ENCODE data around the gene RABGAP1L. TPM values are rescaled to one million over a fixed set of nuclear protein-coding genes. Genes with fewer than 3 reads are reported as not detected.

RABGAP1L gene
- total RNA-seq, 2 experiments from 2014 or later = 20.2 to 22.6 TPM

GRCh38 chr1:174974711-174975119 lies 815.4 kb downstream of the RABGAP1L start:
- no peaks in the 10 kb centered on the region for H3K9me3 Mint-ChIP-seq
- H3K27me3 Mint-ChIP-seq = no peaks in the 10 kb centered on the region
- no peak overlapping the region for H3K4me3 Mint-ChIP-seq
- peaks cover 36% of the 10 kb centered on the region for H3K4me1 Mint-ChIP-seq
- no peak overlapping the region for H3K27ac Mint-ChIP-seq
- no peak for DNase-seq
- H3K36me3 Mint-ChIP-seq = peaks cover 28% of the 10 kb centered on the region

GRCh38 chr1:174975764-174976163 lies 816.4 kb downstream of the RABGAP1L start:
- Mint-ChIP-seq H3K27me3 (no peaks in the 10 kb centered on the region), H3K4me3 (no peak overlapping the region), H3K27ac (no peak overlapping the region), H3K9me3 (no peaks in the 10 kb centered on the region), H3K4me1 (peaks cover 34% of the 10 kb centered on the region), H3K36me3 (peaks cover 34% of the 10 kb centered on the region)
- DNase-seq = no peak

GRCh38 chr1:174976436-174977108 lies 817.3 kb downstream of the RABGAP1L start:
- Mint-ChIP-seq H3K9me3 (no peaks in the 10 kb centered on the region), H3K36me3 (peaks cover 36% of the 10 kb centered on the region), H3K4me3 (no peak overlapping the region), H3K27me3 (no peaks in the 10 kb centered on the region), H3K4me1 (peaks cover 32% of the 10 kb centered on the region), H3K27ac (no peak overlapping the region)
- no peak for DNase-seq

GRCh38 chr1:174982971-174983689 lies 823.8 kb downstream of the RABGAP1L start:
- Mint-ChIP-seq H3K4me1 (peaks cover 21% of the 10 kb centered on the region), H3K4me3 (no peak overlapping the region), H3K36me3 (peaks cover 34% of the 10 kb centered on the region), H3K27me3 (no peaks in the 10 kb centered on the region), H3K9me3 (no peaks in the 10 kb centered on the region), H3K27ac (no peak overlapping the region)
- no peak for DNase-seq

GRCh38 chr1:174984952-174985351 lies 825.6 kb downstream of the RABGAP1L start:
- no peak overlapping the region for H3K4me3 Mint-ChIP-seq
- H3K4me1 Mint-ChIP-seq = peaks cover 37% of the 10 kb centered on the region
- no peaks in the 10 kb centered on the region for H3K27me3 Mint-ChIP-seq
- peaks cover 37% of the 10 kb centered on the region for H3K36me3 Mint-ChIP-seq
- H3K27ac Mint-ChIP-seq = no peak overlapping the region
- no peaks in the 10 kb centered on the region for H3K9me3 Mint-ChIP-seq
- no peak for DNase-seq

GRCh38 chr1:174988539-174988938 lies 829.2 kb downstream of the RABGAP1L start:
- H3K4me1 Mint-ChIP-seq = peaks cover 28% of the 10 kb centered on the region
- no peak overlapping the region for H3K4me3 Mint-ChIP-seq
- DNase-seq = no peak
- H3K9me3 Mint-ChIP-seq = no peaks in the 10 kb centered on the region
- H3K27ac Mint-ChIP-seq = no peak overlapping the region
- H3K27me3 Mint-ChIP-seq = no peaks in the 10 kb centered on the region
- H3K36me3 Mint-ChIP-seq = peaks cover 10% of the 10 kb centered on the region

- Mint-ChIP-seq H3K9me3 (no peaks in the 10 kb centered on the region), H3K4me3 (no peak overlapping the region), H3K27ac (peak overlapping the region; percentile 65), H3K27me3 (no peaks in the 10 kb centered on the region), H3K36me3 (peaks cover 10% of the 10 kb centered on the region), H3K4me1 (peaks cover 28% of the 10 kb centered on the region)
- DNase-seq = no peak
Measured at GRCh38 chr1:174988986-174989385, 829.7 kb downstream of the RABGAP1L start.

- Mint-ChIP-seq H3K9me3 (no peaks in the 10 kb centered on the region), H3K27me3 (no peaks in the 10 kb centered on the region), H3K4me1 (peaks cover 28% of the 10 kb centered on the region), H3K27ac (peak overlapping the region; percentile 65), H3K4me3 (peak overlapping the region; percentile 54), H3K36me3 (peaks cover 10% of the 10 kb centered on the region)
- no peak for DNase-seq
Measured at GRCh38 chr1:174989536-174990220, 830.4 kb downstream of the RABGAP1L start.

GRCh38 chr1:174990382-174990999 lies 831.2 kb downstream of the RABGAP1L start:
- DNase-seq = no peak
- Mint-ChIP-seq H3K36me3 (peaks cover 8% of the 10 kb centered on the region), H3K27me3 (no peaks in the 10 kb centered on the region), H3K9me3 (no peaks in the 10 kb centered on the region), H3K4me1 (peaks cover 22% of the 10 kb centered on the region), H3K27ac (peak overlapping the region; percentile 79), H3K4me3 (peak overlapping the region; percentile 75)

GRCh38 chr1:174991473-174991872 lies 832.2 kb downstream of the RABGAP1L start:
- DNase-seq = no peak
- no peak overlapping the region for H3K27ac Mint-ChIP-seq
- no peak overlapping the region for H3K4me3 Mint-ChIP-seq
- H3K27me3 Mint-ChIP-seq = no peaks in the 10 kb centered on the region
- no peaks in the 10 kb centered on the region for H3K9me3 Mint-ChIP-seq
- peaks cover 26% of the 10 kb centered on the region for H3K4me1 Mint-ChIP-seq
- H3K36me3 Mint-ChIP-seq = peaks cover 8% of the 10 kb centered on the region

- H3K27ac Mint-ChIP-seq = no peak overlapping the region
- no peaks in the 10 kb centered on the region for H3K9me3 Mint-ChIP-seq
- no peak for DNase-seq
- H3K36me3 Mint-ChIP-seq = peaks cover 9% of the 10 kb centered on the region
- peaks cover 21% of the 10 kb centered on the region for H3K4me1 Mint-ChIP-seq
- no peaks in the 10 kb centered on the region for H3K27me3 Mint-ChIP-seq
- H3K4me3 Mint-ChIP-seq = no peak overlapping the region
Measured at GRCh38 chr1:174995121-174995520, 835.8 kb downstream of the RABGAP1L start.

- H3K4me1 Mint-ChIP-seq = peaks cover 18% of the 10 kb centered on the region
- no peaks in the 10 kb centered on the region for H3K9me3 Mint-ChIP-seq
- H3K27ac Mint-ChIP-seq = no peak overlapping the region
- peaks cover 16% of the 10 kb centered on the region for H3K36me3 Mint-ChIP-seq
- no peaks in the 10 kb centered on the region for H3K27me3 Mint-ChIP-seq
- H3K4me3 Mint-ChIP-seq = no peak overlapping the region
- no peak for DNase-seq
Measured at GRCh38 chr1:174995916-174996315, 836.6 kb downstream of the RABGAP1L start.

- Mint-ChIP-seq H3K27me3 (no peaks in the 10 kb centered on the region), H3K27ac (no peak overlapping the region), H3K4me1 (peaks cover 18% of the 10 kb centered on the region), H3K9me3 (no peaks in the 10 kb centered on the region), H3K36me3 (peaks cover 21% of the 10 kb centered on the region), H3K4me3 (no peak overlapping the region)
- DNase-seq = no peak
Measured at GRCh38 chr1:174996476-174996875, 837.2 kb downstream of the RABGAP1L start.

- H3K4me1 Mint-ChIP-seq = peaks cover 23% of the 10 kb centered on the region
- H3K36me3 Mint-ChIP-seq = peaks cover 27% of the 10 kb centered on the region
- no peaks in the 10 kb centered on the region for H3K9me3 Mint-ChIP-seq
- H3K4me3 Mint-ChIP-seq = no peak overlapping the region
- no peaks in the 10 kb centered on the region for H3K27me3 Mint-ChIP-seq
- no peak for DNase-seq
- H3K27ac Mint-ChIP-seq = no peak overlapping the region
Measured at GRCh38 chr1:174997041-174997440, 837.7 kb downstream of the RABGAP1L start.

Measured in activated naive CD8-positive, alpha-beta T cell treated with anti-CD3 and anti-CD28 coated beads for 36 hours (primary cell).